GM18508 (cell line): ENCODE measurements around the gene TMEM17.

Source experiments
- ATAC-seq: cut with Tn5 transposase; IDR thresholded peaks from one replicate; pipeline ENCODE4 v1.9.1; 2021; ENCODE audit warnings: moderate number of reproducible peaks; ENCODE audit not compliant: insufficient read depth, unreplicated experiment

TMEM17 gene

GRCh38 chr2:62458206-62458641, 47.8 kb downstream of the TMEM17 start:
- no peak for ATAC-seq

GRCh38 chr2:62457556-62457955, 48.4 kb downstream of the TMEM17 start:
- ATAC-seq, result no peak

DNA sequence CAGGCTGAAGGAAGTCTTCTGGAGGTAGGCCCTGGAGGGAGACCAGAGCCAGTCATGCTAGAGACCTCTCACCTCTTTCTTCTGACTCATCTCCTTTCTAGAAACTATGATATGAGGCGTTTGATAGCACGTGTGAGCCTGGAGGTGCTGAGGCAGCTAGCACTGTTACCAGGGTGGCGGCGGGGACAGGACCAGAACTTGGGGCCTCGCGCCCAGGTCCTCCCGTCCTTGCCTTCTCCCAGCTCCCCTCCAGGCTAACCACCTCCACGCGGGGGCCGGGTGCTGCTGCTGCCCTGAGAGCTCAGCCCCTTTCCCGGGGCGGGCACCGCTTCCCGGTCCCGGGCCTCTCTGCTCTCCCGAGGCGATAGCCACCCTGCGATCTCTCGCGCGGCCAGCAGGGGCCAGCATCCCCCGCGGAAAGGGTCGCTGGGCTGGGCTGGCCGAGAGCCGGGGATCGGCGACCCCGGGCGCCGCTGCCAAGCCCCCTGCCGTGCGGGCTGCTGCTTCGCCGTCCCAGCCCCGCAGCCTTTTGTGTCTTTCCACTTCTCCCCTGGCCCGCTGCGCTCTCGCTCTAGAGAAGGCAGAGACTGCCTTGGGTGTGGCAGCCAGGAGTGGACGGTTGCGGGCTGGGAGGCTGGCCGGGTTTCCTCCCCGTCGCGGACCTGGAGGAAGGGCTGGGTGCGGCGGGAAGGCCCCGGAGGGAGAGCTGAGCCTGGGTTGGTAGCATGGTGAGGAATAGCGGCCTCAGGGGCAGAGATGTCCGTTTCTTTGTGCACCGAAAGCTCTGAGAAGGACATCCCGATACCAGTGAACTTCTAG, 49.1 kb downstream of the TMEM17 start:
- peak; percentile 57 for ATAC-seq

DNA sequence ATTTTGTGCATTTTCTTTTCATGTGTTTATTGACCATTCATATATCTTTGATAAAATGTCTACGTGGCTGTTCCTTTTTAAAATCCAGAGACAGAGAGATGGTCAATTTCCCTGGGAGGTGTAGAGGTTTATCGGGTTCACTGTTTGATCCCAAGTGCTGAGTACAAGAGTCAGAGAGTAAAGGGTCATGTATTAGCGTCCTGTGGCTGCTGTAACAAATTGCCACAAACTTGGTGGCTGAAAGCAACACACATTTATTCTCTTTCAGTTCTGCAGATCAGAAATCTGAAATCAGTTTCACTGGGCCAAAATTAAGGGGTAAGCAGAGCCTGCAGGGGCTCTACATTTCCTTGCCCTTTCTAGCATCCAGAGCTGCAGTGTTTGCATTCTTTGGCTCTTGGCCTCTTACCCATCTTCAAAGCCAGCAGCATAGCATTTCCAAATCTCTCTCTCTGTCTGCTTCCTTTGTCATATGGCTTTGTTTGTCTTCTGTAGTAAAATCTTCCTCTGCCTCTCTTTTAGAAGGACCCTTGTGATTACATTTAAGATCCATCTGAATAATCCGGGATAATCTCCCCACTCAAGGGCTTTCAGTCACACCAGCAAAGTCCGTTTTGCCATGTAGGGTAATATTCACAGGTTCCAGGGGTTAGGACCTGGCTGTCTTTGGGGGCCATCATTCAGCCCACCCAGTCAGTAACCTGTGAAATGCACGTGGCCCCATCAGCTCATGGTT, 49.9 kb downstream of the TMEM17 start:
- ATAC-seq, result no peak

- ATAC-seq, result no peak
These were observed 52.0 kb downstream of the TMEM17 start for GRCh38 chr2:62453955-62454354.

DNA sequence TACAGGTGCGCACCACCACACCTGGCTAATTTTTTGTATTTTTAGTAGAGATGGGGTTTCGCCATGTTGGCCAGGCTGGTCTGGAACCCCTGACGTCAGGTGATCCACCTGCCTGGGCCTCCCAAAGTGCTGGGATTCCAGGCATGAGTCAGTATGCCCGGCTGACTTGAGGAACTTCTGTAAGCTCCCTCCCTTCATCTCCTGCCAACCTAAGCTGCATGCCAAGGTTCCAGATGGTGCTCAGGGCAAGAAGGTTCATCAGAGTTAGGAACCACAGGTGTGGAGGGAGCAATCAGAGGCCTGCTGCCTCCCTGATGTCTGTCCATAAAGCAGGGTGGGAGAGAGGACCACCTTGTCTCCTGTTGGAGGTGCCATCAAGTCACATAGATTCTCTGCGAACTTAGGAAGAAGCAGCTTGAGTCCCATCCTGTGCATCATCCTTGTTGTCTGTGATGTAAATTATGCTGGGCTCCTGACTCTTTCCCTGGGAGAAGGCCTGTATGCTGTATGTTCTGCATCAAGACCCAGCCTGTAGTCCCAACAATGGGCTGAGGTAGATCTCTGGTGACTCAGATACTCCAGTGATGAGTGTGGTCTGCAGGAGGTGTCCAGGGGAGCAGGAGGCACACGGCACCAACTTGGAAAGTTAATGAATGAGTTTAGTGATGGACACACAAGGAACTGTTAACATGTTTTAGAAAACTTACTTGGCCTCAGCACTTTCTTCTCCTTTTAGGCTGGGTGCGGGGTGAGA, 53.1 kb downstream of the TMEM17 start:
- no peak for ATAC-seq

DNA sequence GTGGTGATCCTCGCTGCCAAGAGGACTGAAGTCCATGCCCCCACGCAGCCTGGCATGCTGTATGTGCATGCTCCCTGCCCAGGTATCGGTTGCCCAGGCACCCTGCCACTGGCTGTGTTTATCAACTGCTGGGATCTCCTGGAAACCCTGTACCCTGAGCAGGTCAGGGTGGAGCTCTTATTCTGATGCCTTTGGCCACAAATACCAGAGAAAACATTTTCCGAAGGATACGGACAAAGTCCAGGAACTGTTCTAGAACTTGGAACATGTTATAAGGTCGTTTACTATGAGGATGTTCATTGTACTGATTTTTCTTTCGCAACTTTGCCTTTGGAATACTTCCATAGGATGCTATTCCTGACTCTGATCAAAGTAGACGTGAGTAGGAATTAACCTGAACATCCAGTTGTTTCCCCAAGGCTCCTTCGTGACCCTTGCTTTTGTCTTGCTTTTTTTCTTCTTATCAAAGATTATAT, 55.2 kb downstream of the TMEM17 start:
- ATAC-seq, result no peak
